Thyroid gland (tissue), 4 donors: Measurements from ENCODE around the gene KIAA1755. TPM values are rescaled to one million over a fixed set of nuclear protein-coding genes. Genes with fewer than 3 reads are reported as not detected.
"Not testable (repeated sequence)": the region's sequence is repeated elsewhere in the genome, so short reads cannot be mapped to it uniquely, and the experiment has no call there.

ENCODE experiments used
- DNase-seq, 2 donors: peaks; one replicate each; pipeline ENCODE4 v3.0.0-alpha.2; 2019
- H3K27ac ChIP-seq, 3 donors: fragments of 200-600 bp; sonication (generic); 1 replicate in 2 of 3; 2 replicates in 1 of 3; pipeline ENCODE4 v1.5.1; 2016 to 2019; ENCODE audit warnings: mild to moderate bottlenecking in 1 of 3, moderate library complexity in 1 of 3
- H3K27me3 ChIP-seq: fragments of 200-600 bp; sonication (generic); one replicate; pipeline ENCODE4 v1.5.1; 2019
- H3K36me3 ChIP-seq, 2 donors: fragments of 200-600 bp; sonication (generic); one replicate each; pipeline ENCODE4 v1.5.1; 2016 to 2019
- H3K4me1 ChIP-seq, 2 donors: fragments of 200-600 bp; sonication (generic); one replicate each; pipeline ENCODE4 v1.5.1; 2017 to 2019
- H3K4me3 ChIP-seq, 3 donors: fragments of 200-600 bp; sonication (generic); replicated peaks in 1 of 3; 1 replicate in 2 of 3; 2 replicates in 1 of 3; pipeline ENCODE4 v1.5.1; 2016; ENCODE audit warnings: mild to moderate bottlenecking in 1 of 3
- H3K9me3 ChIP-seq: fragments of 200-600 bp; sonication (generic); one replicate; pipeline ENCODE4 v1.5.1; 2017
- CTCF ChIP-seq, 6 experiments: fragments of 200-600 bp in 3 of 6; fragments of 450-650 bp in 3 of 6; sonication (generic) in 3 of 6; IDR thresholded peaks; one replicate each; pipeline ENCODE4 v1.5.1; 2016 to 2019; ENCODE audit warnings: antibody characterized with exemption in 6 of 6, mild to moderate bottlenecking in 2 of 6, inconsistent platforms in 1 of 6, moderate library complexity in 1 of 6
- POLR2A ChIP-seq, 2 donors: fragments of 450-650 bp; IDR thresholded peaks; one replicate each; pipeline ENCODE4 v1.6.1; 2017; ENCODE audit warnings: antibody characterized with exemption in 2 of 2, mild to moderate bottlenecking in 2 of 2, moderate library complexity in 1 of 2
- WGBS, 2 donors: methylation state at CpG; one replicate each; pipeline ENCODE4 v1.1.5; 2017; 5-methylcytosine and 5-hydroxymethylcytosine counted together
- intact Hi-C: fragments of 100-400 bp; cut with DNase I; formaldehyde crosslinking; loops from one replicate; pipeline ENCODE4 v1.15.1; 2023
- total RNA-seq, 4 donors: library from RNA; depleted of rRNA; stranded (reverse); fragments of >200 nt; gene quantifications; one replicate each; pipeline ENCODE4 v1.2.3, GENCODE V29; 2016

Gene KIAA1755
- total RNA-seq, 4 donors from 2014 or later = 1.0 to 5.5 (median 1.7) TPM

- Histone ChIP-seq H3K36me3 (no peaks in the 10 kb centered on the region), H3K4me1 (peaks cover 0 to 16% of the 10 kb centered on the region in 2 donors), H3K4me3 (no peak overlapping the region), H3K27ac (peak overlapping the region in 1 of 3 donors; percentile 35), H3K9me3 (no peaks in the 10 kb centered on the region), H3K27me3 (peaks cover 5% of the 10 kb centered on the region)
- 14 to 15% methylated on average over 5 of the region's 5 CpGs for WGBS, 2 donors
- peak; percentile 47 to 48 for DNase-seq
- intact Hi-C loops = no loop called here
- no peak for TF ChIP-seq CTCF (IDR thresholded peaks at IDR 0.05)
- no peak for TF ChIP-seq POLR2A (IDR thresholded peaks at IDR 0.05)
Measured at GRCh38 chr20:38255393-38255792, 5.1 kb downstream of the KIAA1755 start.

- peaks cover 0 to 13% of the 10 kb centered on the region in 2 donors for H3K4me1 ChIP-seq
- 86 to 88% methylated on average over 4 of the region's 4 CpGs for WGBS, 2 donors
- intact Hi-C loops, DNase-seq, H3K27ac ChIP-seq, H3K36me3 ChIP-seq, H3K4me3 ChIP-seq, H3K9me3 ChIP-seq, H3K27me3 ChIP-seq: not testable (repeated sequence)
Measured at GRCh38 chr20:38254621-38255020, 5.9 kb downstream of the KIAA1755 start.

GRCh38 chr20:38253571-38253970, 7.0 kb downstream of the KIAA1755 start:
- no peak for TF ChIP-seq CTCF (IDR thresholded peaks at IDR 0.05)
- TF ChIP-seq POLR2A (IDR thresholded peaks at IDR 0.05) = no peak
- intact Hi-C loops = no loop called here
- Histone ChIP-seq H3K27me3 (no peaks in the 10 kb centered on the region), H3K36me3 (no peaks in the 10 kb centered on the region), H3K4me1 (peaks cover 0 to 13% of the 10 kb centered on the region in 2 donors), H3K9me3 (no peaks in the 10 kb centered on the region), H3K27ac (no peak overlapping the region), H3K4me3 (no peak overlapping the region)
- WGBS, 2 donors = 83 to 87% methylated on average over 6 of the region's 6 CpGs
- DNase-seq = no peak

GRCh38 chr20:38252292-38253288, 7.9 kb downstream of the KIAA1755 start:
- Histone ChIP-seq H3K4me1 (peaks cover 0 to 13% of the 10 kb centered on the region in 2 donors), H3K27me3 (no peaks in the 10 kb centered on the region), H3K9me3 (no peaks in the 10 kb centered on the region), H3K4me3 (no peak overlapping the region), H3K36me3 (no peaks in the 10 kb centered on the region), H3K27ac (peak overlapping the region in 1 of 3 donors; percentile 26)
- 74 to 78% methylated on average over 19 to 20 of the region's 20 CpGs for WGBS, 2 donors
- TF ChIP-seq CTCF (IDR thresholded peaks at IDR 0.05) (no peak), POLR2A (IDR thresholded peaks at IDR 0.05) (no peak)
- no peak for DNase-seq
- intact Hi-C loops = no loop called here

GRCh38 chr20:38251441-38251840, 9.1 kb downstream of the KIAA1755 start:
- H3K27me3 ChIP-seq, H3K27ac ChIP-seq, H3K4me3 ChIP-seq, H3K36me3 ChIP-seq, DNase-seq, H3K9me3 ChIP-seq, intact Hi-C loops: not testable (repeated sequence)
- H3K4me1 ChIP-seq = peaks cover 0 to 13% of the 10 kb centered on the region in 2 donors
- WGBS, 2 donors = 87 to 91% methylated on average over 6 of the region's 6 CpGs

- 69 to 71% methylated on average over 6 of the region's 6 CpGs for WGBS, 2 donors
- H3K27me3 ChIP-seq = no peaks in the 10 kb centered on the region
- H3K27ac ChIP-seq = no peak overlapping the region
- intact Hi-C loops = no loop called here
- no peak for TF ChIP-seq POLR2A (IDR thresholded peaks at IDR 0.05)
- H3K36me3 ChIP-seq = no peaks in the 10 kb centered on the region
- H3K4me3 ChIP-seq = no peak overlapping the region
- no peaks in the 10 kb centered on the region for H3K9me3 ChIP-seq
- peaks cover 0 to 9% of the 10 kb centered on the region in 2 donors for H3K4me1 ChIP-seq
- DNase-seq = no peak
Measured at GRCh38 chr20:38250609-38251008, 9.9 kb downstream of the KIAA1755 start.
